ENCODE data around the gene ABCG5.

ABCG5 gene

GRCh38 chr2:43832457-43832856 lies 6.2 kb downstream of the ABCG5 start:
- Histone ChIP-seq H3K9ac (ENCODE audit: low read depth, low read length) (peak overlapping the region; percentile 46; the same call in 1 of the 2 replicates), H3K36me3 (ENCODE audit: insufficient read depth, low read length) (no peaks in the 10 kb centered on the region), H3K9me3 (ENCODE audit: control insufficient read depth, insufficient read depth, low read length) (no peaks in the 10 kb centered on the region), H3K4me1 (ENCODE audit: insufficient read depth, low read length) (peaks cover 4% of the 10 kb centered on the region; the same call in 1 of the 2 replicates)

- Histone ChIP-seq H3K4me1 (ENCODE audit: insufficient read depth, low read length) (peaks cover 4% of the 10 kb centered on the region; the same call in 1 of the 2 replicates), H3K9me3 (ENCODE audit: control insufficient read depth, insufficient read depth, low read length) (no peaks in the 10 kb centered on the region), H3K9ac (ENCODE audit: low read depth, low read length) (peak overlapping the region; percentile 46; the same call in 1 of the 2 replicates), H3K36me3 (ENCODE audit: insufficient read depth, low read length) (no peaks in the 10 kb centered on the region)
Observed at GRCh38 chr2:43831543-43832294, 6.9 kb downstream of the ABCG5 start.

GRCh38 chr2:43826305-43827250 lies 12.1 kb downstream of the ABCG5 start:
- no peaks in the 10 kb centered on the region for H3K4me1 ChIP-seq (ENCODE audit: insufficient read depth, low read length)
- no peaks in the 10 kb centered on the region for H3K9me3 ChIP-seq (ENCODE audit: control insufficient read depth, insufficient read depth, low read length)
- no peak overlapping the region for H3K9ac ChIP-seq (ENCODE audit: low read depth, low read length)
- no peaks in the 10 kb centered on the region for H3K36me3 ChIP-seq (ENCODE audit: insufficient read depth, low read length)

- Histone ChIP-seq H3K9me3 (ENCODE audit: control insufficient read depth, insufficient read depth, low read length) (no peaks in the 10 kb centered on the region), H3K9ac (ENCODE audit: low read depth, low read length) (no peak overlapping the region), H3K36me3 (ENCODE audit: insufficient read depth, low read length) (no peaks in the 10 kb centered on the region), H3K4me1 (ENCODE audit: insufficient read depth, low read length) (no peaks in the 10 kb centered on the region)
Observed at GRCh38 chr2:43825841-43826240, 12.8 kb downstream of the ABCG5 start.

GRCh38 chr2:43824951-43825493 lies 13.6 kb downstream of the ABCG5 start:
- Histone ChIP-seq H3K36me3 (ENCODE audit: insufficient read depth, low read length) (no peaks in the 10 kb centered on the region), H3K4me1 (ENCODE audit: insufficient read depth, low read length) (no peaks in the 10 kb centered on the region), H3K9ac (ENCODE audit: low read depth, low read length) (no peak overlapping the region), H3K9me3 (ENCODE audit: control insufficient read depth, insufficient read depth, low read length) (no peaks in the 10 kb centered on the region)

GRCh38 chr2:43824512-43824911 lies 14.1 kb downstream of the ABCG5 start:
- H3K36me3 ChIP-seq (ENCODE audit: insufficient read depth, low read length): no peaks in the 10 kb centered on the region
- no peaks in the 10 kb centered on the region for H3K4me1 ChIP-seq (ENCODE audit: insufficient read depth, low read length)
- no peaks in the 10 kb centered on the region for H3K9me3 ChIP-seq (ENCODE audit: control insufficient read depth, insufficient read depth, low read length)
- H3K9ac ChIP-seq (ENCODE audit: low read depth, low read length): no peak overlapping the region

- no peaks in the 10 kb centered on the region for H3K4me1 ChIP-seq (ENCODE audit: insufficient read depth, low read length)
- H3K36me3 ChIP-seq (ENCODE audit: insufficient read depth, low read length): no peaks in the 10 kb centered on the region
- H3K9ac ChIP-seq (ENCODE audit: low read depth, low read length): no peak overlapping the region
Observed at GRCh38 chr2:43823751-43824150, 14.9 kb downstream of the ABCG5 start.

GRCh38 chr2:43822839-43823238 lies 15.8 kb downstream of the ABCG5 start:
- Histone ChIP-seq H3K4me1 (ENCODE audit: insufficient read depth, low read length) (no peaks in the 10 kb centered on the region), H3K9me3 (ENCODE audit: control insufficient read depth, insufficient read depth, low read length) (no peaks in the 10 kb centered on the region), H3K9ac (ENCODE audit: low read depth, low read length) (no peak overlapping the region), H3K36me3 (ENCODE audit: insufficient read depth, low read length) (no peaks in the 10 kb centered on the region)

More at GRCh38 chr2:43823751-43824150, 14.9 kb downstream of the ABCG5 start:
- H3K9me3 ChIP-seq (ENCODE audit: control insufficient read depth, insufficient read depth, low read length): no peaks in the 10 kb centered on the region

GRCh38 chr2:43819491-43820163 lies 19.0 kb downstream of the ABCG5 start:
- Histone ChIP-seq H3K4me1 (ENCODE audit: insufficient read depth, low read length) (no peaks in the 10 kb centered on the region), H3K36me3 (ENCODE audit: insufficient read depth, low read length) (no peaks in the 10 kb centered on the region), H3K9me3 (ENCODE audit: control insufficient read depth, insufficient read depth, low read length) (no peaks in the 10 kb centered on the region), H3K9ac (ENCODE audit: low read depth, low read length) (no peak overlapping the region)

GRCh38 chr2:43818761-43819160 lies 19.9 kb downstream of the ABCG5 start:
- no peak overlapping the region for H3K9ac ChIP-seq (ENCODE audit: low read depth, low read length)
- H3K4me1 ChIP-seq (ENCODE audit: insufficient read depth, low read length): no peaks in the 10 kb centered on the region
- H3K9me3 ChIP-seq (ENCODE audit: control insufficient read depth, insufficient read depth, low read length): no peaks in the 10 kb centered on the region
- H3K36me3 ChIP-seq (ENCODE audit: insufficient read depth, low read length): no peaks in the 10 kb centered on the region

- H3K9ac ChIP-seq (ENCODE audit: low read depth, low read length): no peak overlapping the region
- H3K9me3 ChIP-seq (ENCODE audit: control insufficient read depth, insufficient read depth, low read length): no peaks in the 10 kb centered on the region
- no peaks in the 10 kb centered on the region for H3K4me1 ChIP-seq (ENCODE audit: insufficient read depth, low read length)
- H3K36me3 ChIP-seq (ENCODE audit: insufficient read depth, low read length): no peaks in the 10 kb centered on the region
Observed at GRCh38 chr2:43814711-43815110, 23.9 kb downstream of the ABCG5 start.

GRCh38 chr2:43812947-43813346 lies 25.7 kb downstream of the ABCG5 start:
- Histone ChIP-seq H3K4me1 (ENCODE audit: insufficient read depth, low read length) (no peaks in the 10 kb centered on the region), H3K36me3 (ENCODE audit: insufficient read depth, low read length) (no peaks in the 10 kb centered on the region), H3K9ac (ENCODE audit: low read depth, low read length) (no peak overlapping the region), H3K9me3 (ENCODE audit: control insufficient read depth, insufficient read depth, low read length) (no peaks in the 10 kb centered on the region)

- Histone ChIP-seq H3K36me3 (ENCODE audit: insufficient read depth, low read length) (no peaks in the 10 kb centered on the region), H3K9me3 (ENCODE audit: control insufficient read depth, insufficient read depth, low read length) (no peaks in the 10 kb centered on the region), H3K9ac (ENCODE audit: low read depth, low read length) (no peak overlapping the region), H3K4me1 (ENCODE audit: insufficient read depth, low read length) (no peaks in the 10 kb centered on the region)
Observed at GRCh38 chr2:43812006-43812405, 26.6 kb downstream of the ABCG5 start.

GRCh38 chr2:43810888-43811287 lies 27.8 kb downstream of the ABCG5 start:
- H3K36me3 ChIP-seq (ENCODE audit: insufficient read depth, low read length): no peaks in the 10 kb centered on the region

More at GRCh38 chr2:43810888-43811287, 27.8 kb downstream of the ABCG5 start:
- Histone ChIP-seq H3K9me3 (ENCODE audit: control insufficient read depth, insufficient read depth, low read length) (no peaks in the 10 kb centered on the region), H3K4me1 (ENCODE audit: insufficient read depth, low read length) (no peaks in the 10 kb centered on the region), H3K9ac (ENCODE audit: low read depth, low read length) (no peak overlapping the region)

Data from ES-I3 (cell line).